K562 (cell line): ENCODE results near the gene INHA. TPM values are rescaled to one million over a fixed set of nuclear protein-coding genes. Genes with fewer than 3 reads are reported as not detected.

Source experiments
- HNRNPL ChIP-seq: fragments of 200-400 bp; formaldehyde crosslinking; IDR thresholded peaks from 2 replicates; pipeline ENCODE4 v1.6.1; 2017; ENCODE audit warnings: low read depth, mild to moderate bottlenecking, low read length
- KAT8 ChIP-seq: fragments of 450-650 bp; IDR thresholded peaks from 2 replicates; pipeline ENCODE4 v1.6.1; 2016; ENCODE audit warnings: low read depth, mild to moderate bottlenecking
- MCM3 ChIP-seq: fragments of 450-650 bp; IDR thresholded peaks from 2 replicates; pipeline ENCODE4 v1.6.1; 2016
- PHB ChIP-seq: fragments of 250-450 bp; sonication (Bioruptor Pico); IDR thresholded peaks from 2 replicates; pipeline ENCODE4 v1.5.0; 2021
- SMAD1 ChIP-seq: fragments of 150-350 bp; IDR thresholded peaks from 2 replicates; pipeline ENCODE4 v1.6.1; 2014; ENCODE audit warnings: low read length, low read depth; ENCODE audit not compliant: partially characterized antibody
- SMARCC2 ChIP-seq: fragments of 450-650 bp; IDR thresholded peaks from 2 replicates; pipeline ENCODE4 v1.6.1; 2017; ENCODE audit warnings: antibody characterized with exemption, moderate library complexity, mild to moderate bottlenecking, low read depth
- STAG1 ChIP-seq: sonication (generic); formaldehyde crosslinking; IDR thresholded peaks from 2 replicates; pipeline ENCODE4 v1.5.0; 2020; ENCODE audit warnings: missing genetic modification reagents, borderline replicate concordance
- TSHZ1 ChIP-seq: fragments of 250-450 bp; sonication (Bioruptor Pico); IDR thresholded peaks from 2 replicates; pipeline ENCODE4 v1.4.0; 2020; ENCODE audit warnings: mild to moderate bottlenecking, moderate library complexity
- ZKSCAN1 ChIP-seq: fragments of 150-350 bp; IDR thresholded peaks from 2 replicates; pipeline ENCODE4 v1.6.1; 2016; ENCODE audit warnings: low read depth, low read length
- ZNF407 ChIP-seq: fragments of 450-650 bp; IDR thresholded peaks from 2 replicates; pipeline ENCODE4 v1.6.1; 2016; ENCODE audit warnings: low read depth
- ZNF445 ChIP-seq: fragments of 250-450 bp; sonication (Bioruptor Pico); IDR thresholded peaks from 2 replicates; pipeline ENCODE4 v1.4.0; 2020; ENCODE audit warnings: low read depth, mild to moderate bottlenecking, moderate library complexity
- ZNF695 ChIP-seq: fragments of 450-650 bp; formaldehyde crosslinking; IDR thresholded peaks from 2 replicates; pipeline ENCODE4 v1.4.0; 2020; ENCODE audit warnings: mild to moderate bottlenecking, moderate library complexity
- ZNF707 ChIP-seq: fragments of 250-450 bp; sonication (Bioruptor Pico); conservative IDR thresholded peaks from 2 replicates; pipeline ENCODE4 v1.8.0; 2022; ENCODE audit warnings: inconsistent platforms, mild to moderate bottlenecking, moderate library complexity
- polyA plus RNA-seq, 8 experiments: library from polyadenylated mRNA; depleted of rRNA in 4 of 8; stranded (reverse) in 5 of 8; unstranded in 3 of 8; fragments of >200 nt; fragmentation: Nextera tagmentation in 2 of 8; fragmentation: Illumina TruSeq in 1 of 8; extraction: Ambion mirVana in 2 of 8; extraction: Trizol in 1 of 8; gene quantifications; 2 replicates each; pipeline versions ENCODE4 v1.2.1 to v1.2.3, GENCODE V29; 2011 to 2014; ENCODE audit warnings: inconsistent platforms in 1 of 8, missing spikeins in 1 of 8
- total RNA-seq, 7 experiments: library from RNA; depleted of rRNA in 6 of 7; stranded (reverse); fragments of >200 nt in 6 of 7; fragmentation: Illumina TruSeq in 2 of 7; extraction: Trizol in 2 of 7; gene quantifications; 2 replicates each; pipeline versions ENCODE4 v1.2.1 to v1.2.3, GENCODE V29; 2011 to 2021; ENCODE audit warnings: low replicate concordance in 1 of 7
- TF ChIP-seq, protein P1 (sequence below): fragments of 250-450 bp; sonication (Bioruptor Pico); IDR thresholded peaks from 2 replicates; pipeline ENCODE4 v1.8.0; 2022; ENCODE audit warnings: inconsistent platforms, mild to moderate bottlenecking, moderate library complexity, borderline replicate concordance

INHA gene
- total and polyA plus RNA-seq, 9 of the 15 experiments (the other 6 are each of a cell fraction or from before 2014, with no cell fraction given) = 0.07 to 1.9 (median 0.40) TPM

DNA sequence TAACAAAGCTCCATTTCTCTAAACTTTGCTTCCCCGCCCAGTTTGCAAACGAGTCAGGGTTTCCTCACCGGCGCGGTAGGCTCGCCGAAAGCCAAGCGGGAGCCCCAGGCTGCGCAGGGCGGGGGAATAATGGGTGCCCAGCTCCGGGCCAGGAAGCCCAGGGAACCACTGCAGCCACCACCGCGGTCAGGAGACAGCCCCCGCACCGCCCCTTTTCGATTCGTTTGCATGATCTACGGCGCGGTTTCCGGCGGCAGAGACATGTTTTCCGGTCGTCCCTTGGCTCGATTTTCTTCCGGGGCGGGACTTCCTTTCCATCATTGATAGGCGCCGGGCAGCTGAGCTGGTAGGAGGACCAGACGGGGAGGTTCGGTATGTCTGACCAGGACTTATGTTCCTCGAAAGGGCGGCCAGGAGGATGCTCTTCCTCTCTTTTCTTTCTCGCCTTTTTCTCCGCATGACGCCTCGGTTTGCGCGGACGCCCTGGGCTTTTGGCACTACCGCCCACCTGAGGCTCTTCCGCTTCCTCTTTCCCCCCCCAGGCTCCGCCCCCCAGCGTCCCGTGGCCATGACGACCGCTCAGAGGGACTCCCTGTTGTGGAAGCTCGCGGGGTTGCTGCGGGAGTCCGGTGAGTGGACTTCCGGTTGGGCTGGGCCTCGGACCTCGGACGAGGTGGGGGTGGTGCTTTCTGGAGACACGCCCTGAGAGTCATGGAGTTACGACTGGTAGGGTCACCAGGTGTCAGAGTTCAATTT, 25.6 kb downstream of the INHA start, which contains the start of gene STK11IP (continued):
- TF ChIP-seq TSHZ1 (CRISPR knock-in tag) = no peak
- TF ChIP-seq, protein P1, sequence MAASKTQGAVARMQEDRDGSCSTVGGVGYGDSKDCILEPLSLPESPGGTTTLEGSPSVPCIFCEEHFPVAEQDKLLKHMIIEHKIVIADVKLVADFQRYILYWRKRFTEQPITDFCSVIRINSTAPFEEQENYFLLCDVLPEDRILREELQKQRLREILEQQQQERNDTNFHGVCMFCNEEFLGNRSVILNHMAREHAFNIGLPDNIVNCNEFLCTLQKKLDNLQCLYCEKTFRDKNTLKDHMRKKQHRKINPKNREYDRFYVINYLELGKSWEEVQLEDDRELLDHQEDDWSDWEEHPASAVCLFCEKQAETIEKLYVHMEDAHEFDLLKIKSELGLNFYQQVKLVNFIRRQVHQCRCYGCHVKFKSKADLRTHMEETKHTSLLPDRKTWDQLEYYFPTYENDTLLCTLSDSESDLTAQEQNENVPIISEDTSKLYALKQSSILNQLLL (CRISPR knock-in tag) = no peak
- no peak for TF ChIP-seq ZNF407
- TF ChIP-seq PHB (CRISPR knock-in tag) = no peak
- TF ChIP-seq ZNF695 = no peak
- no peak for TF ChIP-seq STAG1 (CRISPR knock-in tag)
- TF ChIP-seq SMAD1 = peak; percentile 50
- no peak for TF ChIP-seq KAT8
- no peak for TF ChIP-seq HNRNPL
- TF ChIP-seq ZKSCAN1 = no peak
- TF ChIP-seq ZNF445 (CRISPR knock-in tag) = no peak
- no peak for TF ChIP-seq SMARCC2
- no peak for TF ChIP-seq ZNF707 (CRISPR knock-in tag)
- TF ChIP-seq MCM3 = no peak
